ENCODE data around the gene RGS7.
"Not testable (repeated sequence)": the region's sequence is repeated elsewhere in the genome, so short reads cannot be mapped to it uniquely, and the experiment has no call there.

The RGS7 gene

GRCh38 chr1:240973875-240974274, 383.1 kb downstream of the RGS7 start:
- DNase-seq (ENCODE audit: low spot score) = no peak

GRCh38 chr1:240972059-240972458, 384.9 kb downstream of the RGS7 start:
- DNase-seq (ENCODE audit: low spot score) = not testable (repeated sequence)

DNA sequence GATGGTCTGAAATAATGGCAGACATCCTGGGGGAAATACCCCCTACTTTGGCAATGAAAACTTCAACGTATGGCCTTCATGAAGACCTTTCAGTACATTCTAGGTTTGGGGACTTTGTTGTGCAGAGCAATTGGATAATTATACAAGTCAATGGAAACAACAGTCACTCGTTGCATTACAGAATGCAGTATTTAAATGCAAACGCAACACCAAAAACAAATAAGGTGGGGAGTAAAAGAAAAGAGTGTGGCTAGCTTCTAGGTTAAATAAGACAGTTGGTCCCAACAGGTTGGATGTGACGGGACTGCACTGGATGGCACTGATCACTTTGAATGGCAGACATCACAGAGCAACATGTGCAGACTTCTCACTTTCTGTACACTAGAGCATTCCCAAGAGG, 386.8 kb downstream of the RGS7 start:
- no peak for DNase-seq (ENCODE audit: low spot score)

DNA sequence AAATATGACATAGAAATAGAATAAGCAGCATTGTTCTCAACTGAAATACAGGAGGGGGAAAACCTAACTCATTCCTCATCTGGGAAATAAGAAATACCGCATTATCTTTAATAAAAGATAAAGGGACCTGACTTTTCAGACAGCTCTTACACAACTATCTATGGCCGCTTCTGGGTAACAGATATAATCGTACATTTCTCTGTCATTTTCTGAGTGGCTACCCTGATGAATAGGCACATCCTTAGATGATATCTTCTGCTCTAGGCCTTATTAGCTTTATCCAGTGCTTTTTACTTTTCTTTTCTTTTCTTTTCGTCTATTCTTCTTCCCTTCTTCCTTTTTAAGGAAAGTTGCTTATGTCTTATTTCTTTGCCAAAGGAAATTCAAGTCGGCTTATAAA, 388.1 kb downstream of the RGS7 start:
- DNase-seq (ENCODE audit: low spot score) = no peak

DNA sequence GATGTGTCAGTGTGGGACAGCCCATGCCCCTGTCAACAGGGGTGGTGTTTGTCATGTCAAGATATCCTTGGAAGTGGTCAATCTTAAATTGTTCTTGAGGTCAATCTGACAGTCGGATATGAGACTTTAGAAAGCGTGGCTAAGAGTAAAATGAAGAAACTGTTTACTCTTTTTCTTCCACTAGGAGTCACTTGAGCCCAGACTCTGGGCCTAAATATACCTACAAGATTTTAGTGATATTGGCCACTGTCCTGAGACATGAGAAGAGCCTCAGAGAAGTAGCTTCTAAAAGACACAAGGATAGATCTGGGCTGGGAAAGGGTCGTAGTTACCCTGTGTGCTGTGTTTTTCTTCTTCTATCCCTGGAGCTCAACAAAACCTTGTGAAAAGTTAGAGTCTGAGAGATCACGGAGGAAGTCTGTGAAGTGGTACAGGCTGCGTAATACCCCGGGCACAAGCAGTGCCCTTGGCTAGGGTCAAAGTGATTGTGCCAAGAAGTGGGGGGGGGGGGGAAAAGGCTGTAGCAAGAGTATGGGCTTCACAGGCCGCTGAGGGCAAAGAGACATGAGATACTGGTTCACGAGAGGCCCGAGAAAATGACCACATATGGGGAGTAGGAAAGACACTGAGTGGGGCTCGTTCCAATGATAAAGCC, 389.8 kb downstream of the RGS7 start:
- peak; percentile 22 for DNase-seq (ENCODE audit: low spot score)

DNA sequence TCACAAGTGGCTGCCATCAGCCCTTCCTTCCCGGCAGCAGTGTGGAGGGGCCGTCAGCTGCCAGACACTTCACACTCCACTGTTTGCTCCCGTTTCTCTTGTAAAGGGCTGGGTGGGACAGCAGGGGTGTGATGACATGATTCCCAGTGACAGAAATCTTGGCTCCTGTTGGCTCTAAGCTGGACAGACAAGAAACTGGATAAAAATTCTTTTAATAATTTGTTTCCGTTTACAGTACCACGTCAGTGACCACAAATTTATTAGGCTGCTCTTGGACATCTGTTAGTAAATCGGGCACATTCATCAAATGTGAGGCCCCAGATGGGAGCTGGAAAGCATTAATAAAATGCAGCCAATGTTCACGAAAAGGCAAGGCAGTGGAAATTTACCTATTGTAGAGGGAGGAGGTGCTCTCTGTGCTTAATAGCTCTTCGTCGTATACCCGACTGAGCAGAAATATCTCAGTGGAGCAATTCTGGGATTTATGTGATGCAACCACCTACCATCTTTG, 391.4 kb downstream of the RGS7 start:
- no peak for DNase-seq (ENCODE audit: low spot score)

DNA sequence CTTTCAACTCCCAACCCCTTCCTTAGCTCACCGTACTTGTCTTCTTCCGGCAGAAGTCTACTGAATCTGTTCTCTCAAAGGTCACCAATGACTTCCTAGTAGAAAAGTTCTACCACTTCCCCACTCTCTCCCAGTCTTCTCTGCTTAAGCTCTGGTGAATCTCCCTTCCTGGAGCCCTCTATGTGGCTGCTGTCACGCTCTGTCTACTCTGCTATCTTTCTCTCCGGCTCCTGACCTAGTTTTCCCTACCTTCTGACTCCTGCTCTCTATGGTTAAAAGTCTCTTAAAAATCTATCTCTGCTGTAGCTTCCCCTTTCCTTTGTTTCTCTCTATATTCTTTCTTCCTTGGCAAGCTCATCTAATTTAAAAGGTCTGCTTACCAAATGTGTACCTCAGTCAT, 394.9 kb downstream of the RGS7 start:
- no peak for DNase-seq (ENCODE audit: low spot score)

- no peak for DNase-seq (ENCODE audit: low spot score)
These were observed 400.6 kb downstream of the RGS7 start for GRCh38 chr1:240956424-240956823.

GRCh38 chr1:240956020-240956419, 401.0 kb downstream of the RGS7 start:
- DNase-seq (ENCODE audit: low spot score) = no peak

GRCh38 chr1:240947438-240948224, 409.4 kb downstream of the RGS7 start:
- DNase-seq (ENCODE audit: low spot score) = no peak

GRCh38 chr1:240946926-240947325, 410.1 kb downstream of the RGS7 start:
- DNase-seq (ENCODE audit: low spot score) = peak; percentile 55

DNA sequence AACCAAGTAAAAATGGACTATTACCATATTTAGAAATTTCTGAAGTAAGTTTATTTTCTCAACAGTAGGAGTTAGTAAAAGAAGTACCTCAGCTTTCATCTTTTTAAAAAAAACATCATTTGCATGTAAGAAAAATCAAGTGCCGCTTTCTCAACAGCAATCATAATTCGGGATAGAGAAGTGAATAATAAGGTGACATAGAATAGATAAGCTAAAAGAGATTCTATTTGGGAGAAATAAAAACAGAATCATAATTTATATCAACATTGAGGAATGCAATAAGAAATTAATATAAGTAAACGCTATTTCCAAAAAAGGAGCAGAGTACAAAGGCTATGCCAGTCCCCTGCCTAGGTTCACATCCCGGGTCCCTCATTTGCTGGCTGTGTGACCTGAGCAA, 414.1 kb downstream of the RGS7 start:
- no peak for DNase-seq (ENCODE audit: low spot score)

DNA sequence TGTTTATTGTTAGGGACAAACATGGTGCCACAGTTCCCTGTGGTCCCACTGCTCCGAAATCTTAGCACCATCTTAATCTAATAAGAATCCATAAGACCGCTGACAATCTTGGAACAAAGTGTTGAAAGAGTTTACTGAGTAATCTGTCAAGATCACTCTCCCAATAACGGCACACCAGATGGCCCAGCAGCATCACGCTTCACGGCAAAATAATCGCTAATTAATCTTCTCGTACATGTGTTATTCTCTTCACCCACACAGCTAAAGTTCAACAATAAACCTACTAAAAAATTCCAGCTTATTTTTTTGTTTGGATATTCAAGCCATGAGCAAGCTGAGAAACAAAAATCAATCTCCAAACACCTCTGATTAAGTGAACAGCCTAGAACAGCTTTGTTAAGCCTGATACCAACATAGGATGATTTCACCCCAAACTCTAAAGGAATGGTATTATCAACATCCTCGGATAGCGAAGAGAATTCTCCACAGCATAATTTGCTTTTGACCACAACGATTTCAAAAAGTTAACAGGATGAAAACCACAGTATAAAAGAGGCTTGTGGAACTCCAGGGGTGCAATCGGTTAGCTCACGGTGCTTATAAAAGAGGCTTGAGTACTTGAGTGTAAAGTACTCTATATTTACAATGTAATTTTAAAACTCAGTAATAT, 415.2 kb downstream of the RGS7 start:
- no peak for DNase-seq (ENCODE audit: low spot score)

GRCh38 chr1:240936911-240937668, 419.9 kb downstream of the RGS7 start:
- no peak for DNase-seq (ENCODE audit: low spot score)

DNA sequence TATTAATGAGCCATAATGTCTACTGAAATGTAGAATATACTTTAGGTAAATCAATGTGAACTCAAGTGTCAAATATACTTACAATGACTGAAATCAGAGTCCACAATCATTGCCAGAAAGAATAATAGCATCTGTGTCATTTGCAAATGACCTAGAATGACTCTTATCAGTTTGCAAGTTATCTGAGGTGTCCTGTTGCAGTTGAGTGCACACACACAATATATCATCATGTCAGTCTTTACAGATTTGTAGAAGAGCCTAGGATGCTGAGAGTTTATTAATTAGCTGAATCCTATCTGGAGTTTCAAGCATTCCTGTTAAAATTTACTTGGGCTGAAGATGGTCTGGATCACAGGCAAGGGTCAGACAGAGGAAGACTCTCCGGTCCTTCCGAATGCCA, 421.1 kb downstream of the RGS7 start:
- DNase-seq (ENCODE audit: low spot score) = no peak

DNA sequence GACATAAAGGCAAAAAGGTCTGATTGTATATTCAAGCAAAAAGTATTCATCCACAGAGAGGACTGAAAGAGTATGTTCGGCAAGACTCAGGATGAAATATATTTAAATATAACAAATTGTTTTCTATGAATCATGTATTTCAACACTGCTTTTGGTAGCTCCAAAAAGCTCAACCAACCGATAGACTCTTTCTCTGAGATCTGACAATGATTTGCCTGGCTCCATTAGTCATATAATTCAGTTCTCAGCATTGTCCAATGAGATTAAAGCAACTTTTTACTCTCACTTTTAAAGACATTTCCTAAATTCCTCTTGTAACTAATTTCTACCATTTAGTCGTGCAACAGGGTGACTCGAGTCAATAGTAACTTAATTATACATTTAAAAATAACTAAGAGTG, 426.0 kb downstream of the RGS7 start:
- DNase-seq (ENCODE audit: low spot score) = no peak

DNA sequence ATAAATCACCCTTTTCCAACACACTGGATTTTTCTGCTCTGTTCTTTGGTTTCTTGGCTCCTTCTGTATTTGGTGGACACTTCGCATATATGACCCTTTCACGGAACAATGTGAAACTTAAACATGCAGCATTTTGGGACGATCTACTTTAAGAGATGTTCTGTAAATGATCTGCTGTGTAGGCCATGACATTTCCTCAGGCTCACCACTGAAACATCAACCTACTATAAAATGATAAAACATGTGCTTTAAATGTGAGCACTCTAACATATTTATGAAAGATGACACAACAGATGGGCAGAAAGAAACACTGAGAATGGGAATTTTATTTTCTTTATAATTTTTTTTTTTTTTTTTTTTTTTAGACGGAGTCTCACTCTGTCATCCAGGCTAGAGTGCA, 428.7 kb downstream of the RGS7 start:
- DNase-seq (ENCODE audit: low spot score) = no peak

GRCh38 chr1:240927821-240928220, 429.2 kb downstream of the RGS7 start:
- no peak for DNase-seq (ENCODE audit: low spot score)

DNA sequence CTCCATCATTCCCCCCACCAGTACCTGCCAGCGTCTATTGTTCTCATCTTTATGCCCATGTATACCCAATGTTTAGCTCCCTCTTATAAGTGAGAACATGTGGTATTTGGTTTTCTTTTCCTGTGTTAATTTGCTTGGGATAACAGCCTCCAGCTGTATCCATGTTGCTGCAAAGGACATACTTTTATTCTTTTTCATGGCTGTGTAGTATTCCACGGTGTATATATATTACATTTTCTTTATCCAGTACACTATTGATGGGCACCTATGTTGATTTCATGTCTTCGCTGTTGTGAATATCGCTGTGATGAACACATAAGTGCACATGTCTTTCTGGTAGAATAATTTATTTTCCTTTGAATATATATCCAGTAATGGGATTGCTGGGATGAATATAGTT, 431.7 kb downstream of the RGS7 start:
- no peak for DNase-seq (ENCODE audit: low spot score)

GRCh38 chr1:240917976-240918375, 439.0 kb downstream of the RGS7 start:
- no peak for DNase-seq (ENCODE audit: low spot score)

- no peak for DNase-seq (ENCODE audit: low spot score)
These were observed 442.5 kb downstream of the RGS7 start for GRCh38 chr1:240914506-240914905.

GRCh38 chr1:240912821-240913220, 444.2 kb downstream of the RGS7 start:
- DNase-seq (ENCODE audit: low spot score) = no peak
